Measurements from ENCODE around the gene BCAS3.
"Not testable (repeated sequence)": the region's sequence is repeated elsewhere in the genome, so short reads cannot be mapped to it uniquely, and the experiment has no call there.

BCAS3 gene

DNA sequence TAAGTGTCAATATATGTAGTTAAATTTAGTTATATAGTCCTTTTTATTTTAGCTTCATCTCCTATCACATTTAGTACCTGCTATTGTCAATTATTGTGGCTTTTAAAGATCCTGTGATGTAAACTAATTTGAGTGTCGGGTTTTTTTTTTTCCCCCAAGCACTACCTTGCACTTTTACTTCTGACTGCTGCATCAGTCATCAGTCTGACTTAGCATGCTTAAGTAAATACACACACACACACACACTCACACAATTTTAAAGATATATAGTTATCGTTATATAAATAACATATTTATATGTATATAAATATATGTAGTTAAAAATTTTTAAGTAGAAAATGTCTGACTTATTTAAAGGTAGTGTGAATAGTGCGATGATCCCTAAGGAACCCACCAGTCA, 127.2 kb downstream of the BCAS3 start:
- no peak for DNase-seq

DNA sequence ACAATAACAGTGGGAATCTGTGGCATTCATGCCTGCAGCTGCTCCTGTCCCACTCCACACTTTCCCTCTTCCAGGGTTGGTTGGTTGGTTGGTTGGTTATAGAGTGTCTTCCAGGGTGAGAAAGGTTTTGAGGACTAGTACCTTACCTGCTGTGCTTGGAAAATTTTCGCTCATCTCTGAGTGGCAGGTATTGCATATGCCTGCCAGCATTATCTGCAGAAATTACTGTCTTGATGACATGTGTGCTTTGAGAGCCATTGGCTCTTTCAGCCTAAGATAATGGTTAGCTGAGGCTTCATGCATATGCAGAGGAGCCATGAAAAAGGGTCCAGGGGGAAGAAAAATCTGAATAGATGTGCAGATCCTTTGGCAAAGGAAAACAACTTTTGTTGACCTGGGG, 131.8 kb downstream of the BCAS3 start:
- no peak for DNase-seq

DNA sequence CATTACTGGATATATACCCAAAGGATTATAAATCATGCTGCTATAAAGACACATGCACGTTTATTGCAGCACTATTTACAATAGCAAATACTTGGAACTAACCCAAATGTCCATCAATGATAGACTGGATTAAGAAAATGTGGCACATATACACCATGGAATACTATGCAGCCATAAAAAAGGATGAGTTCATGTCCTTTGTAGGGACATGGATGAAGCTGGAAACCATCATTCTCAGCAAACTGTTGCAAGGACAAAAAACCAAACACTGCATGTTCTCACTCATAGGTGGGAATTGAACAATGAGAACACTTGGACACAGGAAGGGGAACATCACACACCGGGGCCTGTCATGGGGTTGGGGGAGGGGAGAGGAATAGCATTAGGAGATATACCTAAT, 137.3 kb downstream of the BCAS3 start:
- DNase-seq: not testable (repeated sequence)

DNA sequence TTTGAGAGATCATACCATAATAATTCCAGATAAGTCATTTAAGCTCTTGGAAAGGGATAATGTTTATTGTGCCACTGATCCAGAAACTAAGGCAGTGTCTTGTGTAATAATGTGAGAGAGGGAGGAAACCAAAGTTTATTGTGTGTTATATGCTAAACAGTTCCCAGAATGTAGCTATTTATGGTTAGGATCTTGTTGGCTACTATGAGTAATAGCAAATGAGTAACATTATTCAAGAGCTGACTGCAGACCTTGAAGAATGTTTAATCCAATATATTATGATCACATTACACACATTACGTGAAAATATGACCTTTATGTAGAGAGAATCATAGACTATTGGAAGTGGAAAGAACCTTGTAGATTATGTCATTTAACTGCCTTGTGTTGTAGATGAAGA, 139.5 kb downstream of the BCAS3 start:
- DNase-seq: no peak

DNA sequence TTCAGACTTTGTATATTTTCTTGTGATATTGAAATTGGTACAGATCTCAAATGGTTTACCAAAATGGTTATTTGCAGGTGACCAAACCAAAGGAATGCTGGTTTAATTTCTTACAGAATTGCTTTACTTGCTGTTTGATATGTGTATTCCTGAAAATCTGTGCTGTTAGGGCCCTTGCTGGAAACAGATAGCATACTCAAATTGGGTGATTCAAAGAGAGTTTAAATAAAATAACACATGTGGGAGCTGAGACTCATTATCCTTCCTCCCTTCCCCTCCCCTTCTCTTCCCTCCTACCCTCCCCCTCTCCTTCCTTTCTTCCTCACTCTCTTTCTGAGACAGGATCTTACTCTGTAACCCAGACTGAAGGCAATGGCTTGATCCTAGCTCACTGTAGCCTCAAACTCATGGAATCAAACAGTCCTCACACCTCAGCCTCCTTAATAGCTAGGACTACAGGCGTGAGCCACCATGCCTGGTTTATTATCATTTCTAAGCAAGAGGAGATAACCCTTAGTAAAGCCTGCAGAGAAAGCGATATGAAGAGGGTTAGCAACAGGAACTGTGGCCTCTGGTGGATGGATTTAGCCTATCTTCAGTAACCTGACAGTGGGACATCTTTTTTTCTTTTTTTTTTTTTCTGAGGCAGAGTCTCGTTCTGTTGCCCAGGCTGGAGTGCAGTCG, 141.9 kb downstream of the BCAS3 start:
- DNase-seq: no peak

DNA sequence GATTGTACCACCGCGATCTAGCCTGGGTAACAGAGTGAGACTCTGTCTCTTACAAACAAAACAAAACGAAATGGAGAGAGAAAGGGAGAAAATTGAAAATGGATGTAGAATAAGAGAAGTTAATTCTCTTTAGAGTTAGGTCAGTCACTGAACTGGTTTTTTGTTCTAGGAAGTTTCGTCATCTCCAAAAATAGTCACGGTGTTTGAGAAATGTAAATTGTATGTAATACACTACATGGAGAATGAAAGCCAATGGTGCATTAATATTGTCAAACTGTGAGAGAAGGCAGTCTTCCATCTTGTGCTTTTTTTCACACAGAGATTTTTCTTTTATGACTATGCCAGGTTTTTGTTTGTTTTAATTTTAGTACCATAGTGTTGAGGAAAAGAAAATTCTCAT, 145.9 kb downstream of the BCAS3 start:
- no peak for DNase-seq

DNA sequence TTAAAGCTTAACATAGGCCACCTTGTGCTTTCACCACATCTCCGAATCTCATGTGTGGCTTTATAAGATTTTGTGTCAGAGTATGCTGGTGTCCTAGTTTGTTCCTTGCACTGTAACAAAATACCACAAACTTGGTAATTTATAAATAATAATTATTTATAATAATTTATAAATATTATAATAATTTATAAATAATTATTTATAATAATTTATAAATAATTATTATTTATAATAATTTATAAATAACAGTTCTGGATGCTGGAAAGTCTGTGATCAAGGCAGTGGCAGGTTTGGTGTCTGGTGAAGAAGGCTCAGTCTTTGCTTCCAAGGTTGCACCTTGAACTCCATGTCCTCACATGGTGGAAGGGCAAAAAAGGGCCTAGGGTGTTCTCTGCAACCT, 147.7 kb downstream of the BCAS3 start:
- DNase-seq: no peak

DNA sequence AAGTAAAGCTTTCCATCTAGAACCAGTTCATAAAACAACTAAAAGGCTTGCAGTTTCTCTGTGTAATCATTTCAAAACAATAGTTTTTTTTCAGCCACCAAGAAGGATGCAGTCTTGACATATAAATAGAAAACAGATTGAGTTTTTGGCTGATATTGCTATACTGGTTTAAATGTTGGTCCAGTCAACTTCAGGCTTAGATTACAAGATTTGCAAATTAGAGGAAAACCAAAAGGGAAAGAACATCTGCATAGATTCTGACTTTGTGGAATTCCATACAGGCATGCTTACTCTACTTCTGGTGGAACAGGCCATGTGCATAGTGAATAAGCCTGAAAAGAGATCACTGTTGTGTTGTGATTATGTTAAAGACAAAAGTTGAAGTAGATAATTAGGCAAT, 150.3 kb downstream of the BCAS3 start:
- no peak for DNase-seq

DNA sequence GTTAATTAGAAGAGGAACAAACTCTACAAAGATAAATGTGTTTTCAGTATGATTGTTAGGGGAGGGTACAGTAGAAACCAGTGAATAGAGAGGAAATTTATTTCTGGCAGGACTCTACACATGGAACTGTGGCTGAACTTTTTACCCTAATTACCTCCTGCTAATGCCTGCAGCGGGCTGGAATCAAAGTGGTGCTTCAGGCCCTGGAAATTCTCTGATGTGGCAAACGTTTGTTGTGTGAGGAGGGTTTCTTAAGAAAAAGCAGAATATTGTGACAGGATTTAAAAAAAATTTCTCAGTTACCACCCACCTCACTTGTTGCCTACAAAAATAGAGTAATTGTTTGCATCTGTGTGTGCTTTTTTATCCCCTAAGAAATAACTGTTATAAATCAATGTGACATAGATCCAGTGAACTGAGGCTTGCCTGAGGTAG, 154.5 kb downstream of the BCAS3 start:
- no peak for DNase-seq

DNA sequence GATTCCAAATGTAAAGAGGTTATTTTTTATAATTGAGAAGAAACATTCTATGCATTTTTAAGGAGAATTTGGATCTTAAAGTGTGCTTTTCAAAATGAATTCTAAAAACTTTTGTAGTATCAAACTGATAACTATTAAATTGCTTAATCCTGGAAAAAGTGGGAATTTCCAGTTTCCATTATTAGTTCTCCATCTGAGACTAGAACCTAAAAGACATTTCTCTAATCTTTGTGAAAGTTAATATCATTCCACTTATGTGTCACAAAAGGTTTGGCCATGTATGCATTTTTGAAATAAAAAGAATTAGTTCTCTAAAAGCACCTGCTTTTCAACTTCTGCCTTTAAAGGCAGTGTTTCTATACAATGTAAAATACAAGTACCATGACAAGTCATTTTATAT, 155.0 kb downstream of the BCAS3 start:
- no peak for DNase-seq

DNA sequence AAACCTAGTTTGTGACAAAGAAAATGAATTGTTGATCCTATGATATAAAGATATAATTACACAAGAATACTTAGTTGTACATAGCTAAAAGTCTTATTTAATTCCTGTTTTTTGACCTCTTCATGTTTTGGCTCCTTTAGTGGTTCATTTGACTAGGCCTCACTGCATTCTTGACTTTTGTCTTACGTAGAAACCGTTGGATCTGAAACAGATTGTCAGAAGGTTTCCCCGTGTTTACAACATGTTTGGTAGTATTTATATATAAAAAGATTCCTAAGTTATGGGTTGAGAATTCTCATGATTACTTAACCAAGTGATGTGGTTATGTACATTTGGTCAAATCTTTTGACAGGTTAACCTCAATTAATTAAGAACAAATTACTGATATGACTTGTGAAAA, 162.8 kb downstream of the BCAS3 start:
- no peak for DNase-seq

DNA sequence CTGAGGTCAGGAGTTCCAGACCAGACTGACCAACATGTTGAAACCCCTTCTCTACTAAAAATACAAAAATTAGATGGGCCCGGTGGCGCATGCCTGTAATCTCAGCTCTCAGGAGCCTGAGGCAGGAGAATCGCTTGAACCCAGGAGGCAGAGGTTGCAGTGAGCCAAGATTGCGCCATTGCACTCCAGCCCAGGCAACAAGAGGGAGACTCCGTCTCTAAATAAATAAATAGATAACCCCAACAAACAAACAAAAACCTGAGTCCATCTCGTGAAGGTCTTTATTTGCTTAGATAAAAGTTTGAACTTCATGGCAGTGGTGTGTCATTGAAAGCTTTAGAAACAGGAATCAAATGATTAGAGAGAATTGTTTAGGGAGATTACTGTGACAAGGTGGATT, 167.4 kb downstream of the BCAS3 start:
- no peak for DNase-seq

DNA sequence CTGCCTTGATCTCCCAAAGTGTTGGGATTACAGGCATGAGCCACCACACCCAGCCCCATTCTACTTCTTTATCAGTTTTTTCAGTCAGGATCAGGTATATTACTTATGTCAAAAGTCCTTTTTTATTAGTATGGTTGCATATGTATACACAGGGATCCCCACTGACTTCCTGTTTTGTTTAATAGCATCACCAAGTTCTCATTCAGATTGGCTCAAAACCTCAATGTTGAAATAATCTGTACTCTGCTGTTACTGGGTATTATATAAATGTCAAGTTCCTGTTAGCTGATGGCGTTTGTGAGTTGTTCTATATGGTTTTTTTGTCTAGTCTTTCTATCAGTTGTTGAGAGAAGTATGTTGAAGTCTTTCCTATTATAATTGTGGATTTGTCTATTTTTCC, 168.5 kb downstream of the BCAS3 start:
- DNase-seq: no peak

DNA sequence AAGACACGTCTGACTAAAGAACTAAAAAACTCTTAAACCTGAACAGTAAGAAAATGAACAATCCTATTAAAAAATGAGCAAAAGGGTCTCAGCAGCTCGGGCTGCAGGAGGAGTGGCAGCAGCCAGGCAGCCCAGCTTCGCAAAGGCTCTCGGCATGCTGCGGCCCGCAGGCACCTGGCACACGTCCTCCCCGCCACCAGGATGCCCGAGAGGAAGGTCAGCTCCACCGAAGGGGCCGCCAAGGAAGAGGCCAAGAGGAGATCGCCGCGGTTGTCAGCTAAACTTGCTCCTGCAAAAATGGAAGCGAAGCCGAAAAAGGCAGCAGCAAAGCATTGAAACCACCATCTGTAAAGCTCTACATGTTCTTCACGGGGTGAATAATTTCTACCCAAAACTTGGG, 173.5 kb downstream of the BCAS3 start:
- DNase-seq: no peak

DNA sequence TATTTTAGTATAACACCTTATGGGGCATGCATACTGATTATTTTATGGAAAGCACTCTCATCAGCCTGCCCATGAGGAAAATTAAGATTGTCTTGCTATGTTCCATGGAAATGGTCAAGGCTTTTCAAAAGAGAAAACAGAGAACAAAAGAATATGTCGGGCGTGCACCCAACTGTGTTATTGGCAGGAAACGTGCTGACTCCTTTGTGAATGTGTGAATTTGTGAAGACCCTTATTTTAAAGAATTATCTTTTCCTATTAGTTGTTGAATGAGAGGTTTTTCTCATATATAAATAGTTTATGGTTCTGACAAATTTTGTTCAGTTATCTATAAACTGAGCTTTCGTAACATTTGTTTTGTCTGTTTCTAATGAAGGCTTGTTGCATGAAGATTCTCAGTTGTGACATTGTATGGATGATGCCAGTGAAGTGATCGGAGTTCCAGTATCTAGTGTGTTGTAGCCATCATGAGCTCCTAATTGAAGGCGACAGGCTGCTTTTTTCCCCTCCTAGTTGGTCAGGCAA, 180.0 kb downstream of the BCAS3 start:
- no peak for DNase-seq

DNA sequence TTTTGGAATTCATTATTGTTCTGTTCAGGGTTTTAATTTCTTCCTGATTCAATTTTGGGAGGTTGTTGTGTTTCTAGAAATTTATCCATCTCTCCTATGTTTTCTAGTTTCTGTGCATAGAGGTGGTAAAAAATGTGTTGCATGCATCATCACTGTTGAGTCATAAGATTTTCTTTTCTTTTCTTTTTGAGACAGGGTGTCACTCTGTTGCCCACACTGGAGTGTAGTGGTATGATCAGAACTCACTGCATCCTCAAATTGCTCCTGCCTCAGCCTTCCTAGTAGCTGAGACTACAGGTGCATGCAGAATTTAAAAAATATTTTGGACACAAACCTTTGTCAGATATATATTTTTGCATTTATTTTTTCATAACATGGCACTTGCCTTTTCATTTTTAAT, 184.8 kb downstream of the BCAS3 start:
- no peak for DNase-seq

DNA sequence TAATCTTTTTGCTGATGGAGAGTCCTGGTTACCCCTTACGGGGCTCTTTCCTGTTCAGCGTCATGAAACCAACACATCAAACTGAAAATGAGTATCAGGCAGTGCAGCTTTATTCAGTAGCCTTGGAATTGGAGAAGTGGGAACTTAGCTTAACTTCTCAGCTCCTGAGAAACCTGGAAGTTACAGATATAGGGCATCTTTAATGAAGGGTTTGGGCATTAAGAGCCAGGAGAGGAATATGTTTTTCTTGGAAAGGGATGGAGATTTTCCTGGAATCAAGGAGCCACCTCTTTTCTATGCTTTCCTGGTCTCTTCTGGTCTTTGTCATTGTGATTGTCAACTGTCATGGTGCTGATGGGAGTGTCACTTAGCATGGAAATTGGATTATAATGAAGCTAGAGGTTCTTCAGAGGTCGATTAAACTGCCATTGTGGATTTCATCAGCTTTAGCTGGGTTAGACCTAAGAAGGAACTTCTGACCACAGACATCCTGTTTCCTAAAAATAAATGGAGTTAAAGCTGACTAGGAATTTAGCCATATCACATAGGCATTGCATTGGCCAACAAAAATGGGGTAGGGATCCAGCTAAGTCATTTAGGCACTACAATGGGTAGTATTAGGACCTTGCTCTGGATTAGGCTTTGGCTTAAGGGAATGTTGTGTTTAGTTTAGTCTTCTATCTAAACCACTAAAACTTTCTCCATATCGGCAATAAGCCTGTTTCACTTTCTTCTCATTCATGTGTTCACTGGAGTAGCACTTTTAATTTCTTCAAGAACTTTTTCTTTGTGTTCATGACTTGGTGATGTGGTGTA, 186.4 kb downstream of the BCAS3 start:
- DNase-seq: no peak

DNA sequence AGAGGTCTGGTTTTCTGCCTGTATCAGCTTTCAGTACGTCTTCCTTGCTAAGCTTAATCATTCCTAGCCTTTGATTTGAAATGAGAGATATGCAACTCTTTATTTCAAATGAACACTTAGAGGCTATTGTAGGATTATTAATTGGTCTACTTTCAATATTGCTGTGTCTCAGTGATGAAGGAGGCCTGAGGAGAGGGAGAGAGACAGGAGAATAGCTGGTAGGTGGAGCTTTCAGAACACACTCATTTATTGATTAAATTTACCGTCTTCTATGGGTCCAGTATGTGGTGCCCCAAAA, 187.0 kb downstream of the BCAS3 start:
- no peak for DNase-seq

DNA sequence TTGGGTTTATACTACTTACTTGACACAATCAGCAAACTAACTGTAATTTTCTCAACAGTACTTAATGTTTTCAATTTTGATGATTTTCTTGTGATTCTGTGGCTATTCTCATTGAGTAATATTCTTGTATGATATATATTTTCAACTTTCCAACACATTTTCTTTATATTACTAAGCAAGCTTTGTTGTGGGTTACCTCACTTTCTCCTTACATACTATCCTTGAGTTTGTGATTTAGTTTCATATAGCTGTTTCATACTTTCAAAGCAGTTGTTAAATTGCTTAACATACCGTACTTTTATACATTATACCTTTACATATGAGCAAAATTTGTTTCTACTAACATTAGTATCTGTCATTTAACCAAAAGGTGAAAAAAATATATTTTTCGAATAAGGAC, 197.1 kb downstream of the BCAS3 start:
- DNase-seq: no peak

DNA sequence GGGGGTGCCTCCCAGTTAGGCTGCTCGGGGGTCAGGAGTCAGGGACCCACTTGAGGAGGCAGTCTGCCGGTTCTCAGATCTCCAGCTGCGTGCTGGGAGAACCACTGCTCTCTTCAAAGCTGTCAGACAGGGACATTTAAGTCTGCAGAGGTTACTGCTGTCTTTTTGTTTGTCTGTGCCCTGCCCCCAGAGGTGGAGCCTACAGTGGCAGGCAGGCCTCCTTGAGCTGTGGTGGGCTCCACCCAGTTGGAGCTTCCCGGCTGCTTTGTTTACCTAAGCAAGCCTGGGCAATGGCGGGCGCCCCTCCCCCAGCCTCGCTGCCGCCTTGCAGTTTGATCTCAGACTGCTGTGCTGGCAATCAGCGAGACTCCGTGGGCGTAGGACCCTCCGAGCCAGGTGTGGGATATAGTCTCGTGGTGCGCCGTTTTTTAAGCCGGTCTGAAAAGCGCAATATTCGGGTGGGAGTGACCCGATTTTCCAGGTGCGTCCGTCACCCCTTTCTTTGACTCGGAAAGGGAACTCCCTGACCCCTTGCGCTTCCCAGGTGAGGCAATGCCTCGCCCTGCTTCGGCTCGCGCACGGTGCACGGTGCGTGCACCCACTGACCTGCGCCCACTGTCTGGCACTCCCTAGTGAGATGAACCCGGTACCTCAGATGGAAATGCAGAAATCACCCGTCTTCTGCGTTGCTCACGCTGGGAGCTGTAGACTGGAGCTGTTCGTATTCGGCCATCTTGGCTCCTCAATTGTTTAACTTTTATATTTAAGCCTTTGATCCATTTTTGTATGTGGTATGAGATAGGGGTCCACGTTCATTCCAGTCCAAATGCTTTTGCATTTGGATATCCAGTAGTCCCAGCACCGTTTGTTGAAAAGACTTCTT, 209.3 kb downstream of the BCAS3 start:
- DNase-seq: not testable (repeated sequence)

DNA sequence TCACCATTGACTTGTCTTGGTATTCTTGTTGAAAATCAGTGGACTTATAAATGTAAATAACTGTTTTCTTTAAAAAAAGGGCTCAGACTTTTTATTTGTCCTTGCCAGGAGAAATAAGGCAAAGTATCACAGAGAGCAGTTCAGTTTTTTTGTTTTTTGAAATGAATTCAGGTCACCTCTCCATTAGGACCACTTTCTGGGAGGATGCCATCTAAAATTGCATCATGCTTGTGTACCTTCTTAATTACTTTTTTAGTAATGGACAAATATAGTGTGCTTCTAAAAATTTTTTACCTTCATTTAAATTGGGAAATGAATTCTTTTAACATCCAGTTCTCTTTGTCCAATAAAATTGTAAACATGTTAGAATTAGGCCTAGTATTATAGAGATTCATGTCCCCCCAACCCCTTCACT, 210.0 kb downstream of the BCAS3 start:
- DNase-seq: no peak

DNA sequence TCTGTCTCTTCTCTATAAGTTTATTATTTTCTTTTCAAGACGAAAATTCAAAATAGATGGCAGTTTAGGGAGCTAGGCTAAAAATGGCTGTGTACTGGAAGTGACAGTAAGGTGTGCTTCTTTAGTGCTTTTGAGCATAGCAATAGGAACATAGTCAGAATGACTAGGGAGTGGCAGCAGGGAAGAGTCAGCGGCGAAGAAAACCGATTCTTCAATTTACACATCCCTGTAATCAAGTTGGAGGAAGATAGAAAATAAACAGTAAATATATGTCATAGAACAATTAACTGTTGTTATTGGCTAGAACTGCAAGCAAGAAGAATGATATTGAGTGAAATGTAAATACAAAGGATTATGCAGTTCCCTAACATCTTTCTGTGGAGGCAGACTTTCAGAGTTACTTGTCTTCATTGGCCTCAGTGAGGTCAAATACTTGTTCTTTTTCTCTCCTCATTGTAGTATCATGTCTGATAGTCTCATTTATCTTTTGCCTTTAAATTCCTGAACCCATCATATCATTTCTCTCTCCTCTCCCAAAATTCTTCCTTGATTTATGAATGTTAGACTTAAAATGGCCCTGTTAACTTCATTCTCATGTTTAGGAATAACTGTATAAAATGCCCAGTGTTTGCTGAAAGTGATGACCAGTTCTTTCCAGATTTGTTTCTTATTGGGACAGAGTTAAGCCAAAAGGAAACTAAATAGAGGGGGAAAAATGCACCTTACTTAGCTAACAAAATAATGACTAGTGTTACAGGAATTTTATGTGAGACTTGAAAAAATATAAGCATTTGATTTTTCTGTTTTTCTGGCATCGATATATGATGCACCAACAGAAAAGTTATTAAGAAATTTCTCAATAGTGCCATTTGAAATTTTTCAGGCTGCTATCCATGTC, 211.4 kb downstream of the BCAS3 start:
- no peak for DNase-seq

DNA sequence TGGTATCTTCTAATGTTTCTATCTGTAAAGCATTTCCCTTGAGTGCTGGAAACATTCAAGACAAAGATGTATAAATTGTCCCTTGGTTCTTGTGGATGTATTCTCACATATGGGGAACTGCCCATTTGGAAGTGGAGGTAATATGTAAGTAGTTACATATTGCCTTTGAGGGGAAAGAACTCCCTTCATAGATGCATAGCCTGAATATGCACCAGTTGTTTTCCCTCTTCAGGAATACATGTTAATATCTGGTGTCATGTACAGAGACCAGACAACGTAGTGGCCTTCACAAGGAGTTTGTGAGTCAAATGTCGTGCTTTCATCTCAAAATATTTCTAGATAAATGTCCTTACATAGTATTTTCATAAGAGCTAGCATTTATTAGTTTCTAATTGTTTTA, 213.5 kb downstream of the BCAS3 start:
- DNase-seq: no peak

Data from NCI-H1417 treated with DMSO at 0.1 percent for 48 hours (cell line).